Neural progenitor cell (in vitro differentiated cells): Measurements from ENCODE around the gene GTF2F2. TPM values are rescaled to one million over a fixed set of nuclear protein-coding genes. Genes with fewer than 3 reads are reported as not detected.

ENCODE experiments used
- DNase-seq: peaks from one replicate; pipeline ENCODE4 v3.0.0-alpha.2; 2016; ENCODE audit warnings: low spot score
- H2AFZ ChIP-seq: fragments of 200-600 bp; sonication (generic); replicated peaks from 2 replicates; pipeline ENCODE4 v1.6.1; 2016; ENCODE audit warnings: antibody characterized with exemption
- H3F3A ChIP-seq: fragments of 200-600 bp; sonication (generic); 2 replicates; pipeline ENCODE4 v1.6.1; 2016; ENCODE audit warnings: antibody characterized with exemption, low read depth
- H3K27ac ChIP-seq: fragments of 200-600 bp; sonication (generic); 2 replicates; pipeline ENCODE4 v1.5.1; 2016; ENCODE audit warnings: mild to moderate bottlenecking
- H3K27me3 ChIP-seq: fragments of 200-600 bp; sonication (generic); 2 replicates; pipeline ENCODE4 v1.6.1; 2016; ENCODE audit warnings: mild to moderate bottlenecking, moderate library complexity
- H3K36me3 ChIP-seq: fragments of 200-600 bp; sonication (generic); 2 replicates; pipeline ENCODE4 v1.5.1; 2016
- H3K4me1 ChIP-seq: fragments of 200-600 bp; sonication (generic); 2 replicates; pipeline ENCODE4 v1.6.1; 2016; ENCODE audit warnings: mixed run types
- H3K4me2 ChIP-seq: fragments of 200-600 bp; sonication (generic); 2 replicates; pipeline ENCODE4 v1.6.1; 2016
- H3K4me3 ChIP-seq: fragments of 200-600 bp; sonication (generic); 2 replicates; pipeline ENCODE4 v1.5.1; 2016
- H3K79me2 ChIP-seq: fragments of 200-600 bp; sonication (generic); 2 replicates; pipeline ENCODE4 v1.6.1; 2016; ENCODE audit warnings: low read depth
- H3K9ac ChIP-seq: fragments of 200-600 bp; sonication (generic); 2 replicates; pipeline ENCODE4 v1.6.1; 2016
- H3K9me3 ChIP-seq: fragments of 200-600 bp; sonication (generic); 2 replicates; pipeline ENCODE4 v1.5.1; 2016; ENCODE audit warnings: low read depth
- H4K20me1 ChIP-seq: fragments of 200-600 bp; sonication (generic); 2 replicates; pipeline ENCODE4 v1.6.1; 2016; ENCODE audit warnings: low read depth
- H3K27ac Mint-ChIP-seq: 3 replicates; pipeline ENCODE4 v1.8.0; 2021; ENCODE audit warnings: mixed read lengths
- H3K27me3 Mint-ChIP-seq: 2 replicates; pipeline ENCODE4 v1.8.0; 2022; ENCODE audit warnings: low read depth, mild to moderate bottlenecking, inconsistent platforms, moderate library complexity, mixed read lengths; ENCODE audit not compliant: insufficient read depth
- H3K36me3 Mint-ChIP-seq: 3 replicates; pipeline ENCODE4 v1.8.0; 2021; ENCODE audit warnings: mixed read lengths
- H3K4me1 Mint-ChIP-seq: 3 replicates; pipeline ENCODE4 v1.8.0; 2021; ENCODE audit warnings: mixed read lengths
- H3K4me3 Mint-ChIP-seq: 3 replicates; pipeline ENCODE4 v1.8.0; 2021; ENCODE audit warnings: mild to moderate bottlenecking, moderate library complexity, mixed read lengths
- H3K9me3 Mint-ChIP-seq: 3 replicates; pipeline ENCODE4 v1.8.0; 2020; ENCODE audit warnings: mixed read lengths
- CTCF ChIP-seq: fragments of 200-600 bp; sonication (generic); IDR thresholded peaks from 2 replicates; pipeline ENCODE4 v1.5.1; 2017; ENCODE audit warnings: antibody characterized with exemption, mild to moderate bottlenecking
- EZH2 ChIP-seq: fragments of 200-600 bp; sonication (generic); IDR thresholded peaks from 2 replicates; pipeline ENCODE4 v1.6.1; 2017; ENCODE audit warnings: antibody characterized with exemption, mild to moderate bottlenecking, moderate library complexity
- EZH2phosphoT487 ChIP-seq: fragments of 200-600 bp; sonication (generic); IDR thresholded peaks from 2 replicates; pipeline ENCODE4 v1.6.1; 2017; ENCODE audit warnings: antibody characterized with exemption
- total RNA-seq: library from RNA; depleted of rRNA; stranded (reverse); fragments of >200 nt; gene quantifications from 2 replicates; pipeline ENCODE4 v1.2.3, GENCODE V29; 2015; ENCODE audit warnings: low replicate concordance

GTF2F2 gene
- total RNA-seq, 1 donor from 2014 or later = 54.1 TPM

GRCh38 chr13:45254396-45254795 lies 134.1 kb downstream of the GTF2F2 start:
- H3K79me2 ChIP-seq = no peaks in the 10 kb centered on the region
- no peak overlapping the region for H3K27ac Mint-ChIP-seq
- no peaks in the 10 kb centered on the region for H3K9me3 ChIP-seq
- H3K4me3 Mint-ChIP-seq = no peak overlapping the region
- TF ChIP-seq EZH2phosphoT487 (no peak), CTCF (no peak), EZH2 (no peak)
- no peaks in the 10 kb centered on the region for H3K36me3 ChIP-seq
- no peak overlapping the region for H3K27ac ChIP-seq
- DNase-seq = no peak
- H3K4me1 ChIP-seq = no peaks in the 10 kb centered on the region
- H3K4me1 Mint-ChIP-seq = no peaks in the 10 kb centered on the region
- H3K27me3 ChIP-seq = no peaks in the 10 kb centered on the region
- H3K4me3 ChIP-seq = no peak overlapping the region
- no peaks in the 10 kb centered on the region for H3K9me3 Mint-ChIP-seq
- no peak overlapping the region for H2AFZ ChIP-seq
- H3K9ac ChIP-seq = no peak overlapping the region
- H3F3A ChIP-seq = no peaks in the 10 kb centered on the region
- no peak overlapping the region for H3K4me2 ChIP-seq
- no peaks in the 10 kb centered on the region for H4K20me1 ChIP-seq
- H3K36me3 Mint-ChIP-seq = peaks cover 7% of the 10 kb centered on the region
- no peaks in the 10 kb centered on the region for H3K27me3 Mint-ChIP-seq

GRCh38 chr13:45255247-45255987 lies 135.1 kb downstream of the GTF2F2 start:
- no peaks in the 10 kb centered on the region for H3K36me3 ChIP-seq
- DNase-seq = no peak
- Mint-ChIP-seq H3K27ac (no peak overlapping the region), H3K9me3 (no peaks in the 10 kb centered on the region), H3K27me3 (no peaks in the 10 kb centered on the region), H3K36me3 (peaks cover 7% of the 10 kb centered on the region), H3K4me1 (no peaks in the 10 kb centered on the region), H3K4me3 (no peak overlapping the region)
- H3K27ac ChIP-seq = no peak overlapping the region
- no peak for TF ChIP-seq EZH2
- no peak for TF ChIP-seq CTCF
- no peak for TF ChIP-seq EZH2phosphoT487
- no peaks in the 10 kb centered on the region for H3K9me3 ChIP-seq
- H3F3A ChIP-seq = no peaks in the 10 kb centered on the region
- no peak overlapping the region for H3K9ac ChIP-seq
- H4K20me1 ChIP-seq = no peaks in the 10 kb centered on the region
- H3K4me3 ChIP-seq = no peak overlapping the region
- H3K4me2 ChIP-seq = no peak overlapping the region
- no peaks in the 10 kb centered on the region for H3K27me3 ChIP-seq
- H2AFZ ChIP-seq = no peak overlapping the region
- no peaks in the 10 kb centered on the region for H3K4me1 ChIP-seq
- no peaks in the 10 kb centered on the region for H3K79me2 ChIP-seq

GRCh38 chr13:45256254-45256653 lies 135.9 kb downstream of the GTF2F2 start:
- Mint-ChIP-seq H3K9me3 (no peaks in the 10 kb centered on the region), H3K27me3 (no peaks in the 10 kb centered on the region), H3K4me3 (no peak overlapping the region), H3K36me3 (peaks cover 7% of the 10 kb centered on the region), H3K4me1 (no peaks in the 10 kb centered on the region), H3K27ac (no peak overlapping the region)
- TF ChIP-seq CTCF (no peak), EZH2phosphoT487 (no peak)
- H3F3A ChIP-seq = no peaks in the 10 kb centered on the region
- no peak for DNase-seq
- no peaks in the 10 kb centered on the region for H3K79me2 ChIP-seq
- no peak overlapping the region for H3K9ac ChIP-seq
- no peaks in the 10 kb centered on the region for H4K20me1 ChIP-seq
- no peaks in the 10 kb centered on the region for H3K27me3 ChIP-seq
- H3K27ac ChIP-seq = no peak overlapping the region
- no peaks in the 10 kb centered on the region for H3K36me3 ChIP-seq
- no peaks in the 10 kb centered on the region for H3K4me1 ChIP-seq
- no peak overlapping the region for H2AFZ ChIP-seq
- H3K4me3 ChIP-seq = no peak overlapping the region
- H3K9me3 ChIP-seq = no peaks in the 10 kb centered on the region
- no peak overlapping the region for H3K4me2 ChIP-seq
